K562 (cell line): Measurements from ENCODE around the gene USH2A. TPM values are rescaled to one million over a fixed set of nuclear protein-coding genes. Genes with fewer than 3 reads are reported as not detected.

Experiments used
- ATAC-seq: fragments of 200-7000 bp; cut with Tn5 transposase; 3 replicates; pipeline ENCODE4 v1.9.1; 2020; ENCODE audit warnings: moderate library complexity
- BruUV-seq: library from RNA; stranded (reverse); fragments of 400-500 nt; replicated peaks from 2 replicates; lab custom pipeline; 2021; lab: Mats Ljungman, UMichigan
- CTCF ChIA-PET: fragments of 300-600 bp; formaldehyde crosslinking; extraction: SDS; loops from one replicate; lab custom pipeline; 2021; ENCODE audit warnings: low intra/inter-chr PET ratio; lab: Yijun Ruan, JAX
- POLR2A ChIA-PET: fragments of 300-600, 350-650 bp; sonication (Branson Sonifier 250); formaldehyde crosslinking; extraction: SDS; loops from one replicate; lab custom pipeline; 2021; ENCODE audit warnings: antibody characterized with exemption, inconsistent platforms; lab: Yijun Ruan, JAX
- DNase-seq, 4 experiments: peaks; one replicate each; pipeline versions ENCODE4 v3.0.0 to v3.0.0-alpha.2; 2011 to 2018; ENCODE audit warnings: low spot score in 3 of 4, mixed read lengths in 3 of 4; ENCODE audit errors: extremely low read depth in 1 of 4
- FAIRE-seq: peaks from 2 replicates; lab custom pipeline; 2011; peaks lifted over from hg19 to GRCh38; lab: Jason Lieb, UNC
- H2AFZ ChIP-seq: 2 replicates; pipeline ENCODE4 v1.6.0; 2011; ENCODE audit warnings: low read depth, low read length, control low read depth, inconsistent platforms
- H3K27ac ChIP-seq: fragments of 200-600 bp; 3 replicates; pipeline ENCODE4 v1.8.0; 2011; ENCODE audit warnings: low read depth, mild to moderate bottlenecking, control low read depth, inconsistent platforms, low read length, moderate library complexity, mixed read lengths; ENCODE audit errors: extremely low read depth
- H3K27me3 ChIP-seq, 2 experiments: fragments of 300-600 bp in 1 of 2; 2 replicates in 1 of 2; 3 replicates in 1 of 2; pipeline versions ENCODE4 v1.6.0 to v1.8.0; 2011; ENCODE audit warnings: inconsistent platforms in 2 of 2, low read length in 2 of 2, mild to moderate bottlenecking in 1 of 2, mixed read lengths in 1 of 2, moderate library complexity in 1 of 2; ENCODE audit not compliant: control insufficient read depth in 2 of 2, insufficient read depth in 2 of 2
- H3K36me3 ChIP-seq: fragments of 300-600 bp; 3 replicates; pipeline ENCODE4 v1.8.0; 2011; ENCODE audit warnings: mild to moderate bottlenecking, low read length, inconsistent platforms; ENCODE audit not compliant: control insufficient read depth, insufficient read depth
- H3K4me1 ChIP-seq, 2 experiments: fragments of 200-600 bp in 1 of 2; replicated peaks in 1 of 2; 2 replicates in 1 of 2; 3 replicates in 1 of 2; pipeline versions ENCODE4 v1.5.1 to v1.8.0; 2011; ENCODE audit warnings: inconsistent platforms in 2 of 2, low read length in 2 of 2, mild to moderate bottlenecking in 1 of 2, mixed read lengths in 1 of 2, moderate library complexity in 1 of 2; ENCODE audit not compliant: control insufficient read depth in 2 of 2, insufficient read depth in 2 of 2
- H3K4me2 ChIP-seq: 2 replicates; pipeline ENCODE4 v1.6.1; 2011; ENCODE audit warnings: low read length, control low read depth, inconsistent platforms, mixed read lengths; ENCODE audit not compliant: insufficient read depth
- H3K4me3 ChIP-seq: fragments of 200-600 bp; sonication (generic), shearing (Covaris generic); 2 replicates; pipeline ENCODE4 v1.5.1; 2016; ENCODE audit warnings: control low read depth, inconsistent platforms
- H3K79me2 ChIP-seq: fragments of 200-600 bp; 3 replicates; pipeline ENCODE4 v1.8.0; 2011; ENCODE audit warnings: low read length, inconsistent platforms; ENCODE audit not compliant: control insufficient read depth, insufficient read depth
- H3K9ac ChIP-seq, 2 experiments: 2 replicates each; pipeline versions ENCODE4 v1.6.0 to v1.6.1; 2011; ENCODE audit warnings: low read depth in 2 of 2, low read length in 2 of 2, control low read depth in 1 of 2, inconsistent platforms in 1 of 2, mild to moderate bottlenecking in 1 of 2, mixed read lengths in 1 of 2; ENCODE audit not compliant: insufficient read depth in 1 of 2
- H3K9me1 ChIP-seq: one replicate; pipeline ENCODE4 v1.6.0; 2011; ENCODE audit warnings: inconsistent platforms, mild to moderate bottlenecking, low read length, moderate library complexity; ENCODE audit not compliant: control insufficient read depth, insufficient read depth
- H3K9me3 ChIP-seq: replicated peaks from 2 replicates; pipeline ENCODE4 v1.5.1; 2011; ENCODE audit warnings: low read depth, low read length, inconsistent platforms; ENCODE audit not compliant: control insufficient read depth, insufficient read depth
- H4K20me1 ChIP-seq: replicated peaks from 2 replicates; pipeline ENCODE4 v1.6.1; 2011; ENCODE audit warnings: low read length, inconsistent platforms, mixed read lengths; ENCODE audit not compliant: control insufficient read depth, insufficient read depth
- BCOR ChIP-seq: fragments of 450-650 bp; IDR thresholded peaks from 2 replicates; pipeline ENCODE4 v1.6.1; 2016
- BDP1 ChIP-seq: IDR thresholded peaks from 3 replicates; pipeline ENCODE4 v1.6.1; 2011; ENCODE audit not compliant: insufficient read length, insufficient read depth
- CREBBP ChIP-seq: IDR thresholded peaks from one replicate; pipeline ENCODE4 v1.6.1; 2012; ENCODE audit warnings: low read depth, mild to moderate bottlenecking, control low read depth, inconsistent platforms, low read length
- E2F4 ChIP-seq: sonication (generic); formaldehyde crosslinking; IDR thresholded peaks from 2 replicates; pipeline ENCODE4 v1.8.0; 2022; ENCODE audit warnings: mild to moderate bottlenecking, low read depth, missing genetic modification reagents
- FUS ChIP-seq: fragments of 200-400 bp; formaldehyde crosslinking; optimal IDR thresholded peaks from 2 replicates; pipeline ENCODE3; 2017; ENCODE audit warnings: low read depth, low read length
- HMG20A ChIP-seq: fragments of 450-650 bp; formaldehyde crosslinking; conservative IDR thresholded peaks from 2 replicates; pipeline ENCODE4 v1.4.0; 2020; ENCODE audit warnings: mild to moderate bottlenecking, mixed read lengths
- HMGXB4 ChIP-seq: sonication (generic); formaldehyde crosslinking; IDR thresholded peaks from 2 replicates; pipeline ENCODE4 v1.8.1; 2023; ENCODE audit warnings: mild to moderate bottlenecking, missing genetic modification reagents
- ILK ChIP-seq: fragments of 450-650 bp; IDR thresholded peaks from 2 replicates; pipeline ENCODE4 v1.6.1; 2016; ENCODE audit warnings: missing genetic modification characterization, low read depth, mild to moderate bottlenecking, missing compliant biosample characterization, moderate library complexity, borderline replicate concordance
- NFE2L1 ChIP-seq: fragments of 450-650 bp; IDR thresholded peaks from 2 replicates; pipeline ENCODE4 v1.6.1; 2016; ENCODE audit warnings: missing genetic modification characterization, low read depth, mild to moderate bottlenecking, missing compliant biosample characterization, moderate library complexity, borderline replicate concordance
- PATZ1 ChIP-seq: fragments of 250-450 bp; sonication (Bioruptor Pico); IDR thresholded peaks from 2 replicates; pipeline ENCODE4 v1.5.0; 2020; ENCODE audit warnings: mild to moderate bottlenecking, borderline replicate concordance
- SMAD2 ChIP-seq: fragments of 150-350 bp; IDR thresholded peaks from 2 replicates; pipeline ENCODE4 v1.6.1; 2014; ENCODE audit warnings: low read depth, mild to moderate bottlenecking, low read length
- ZNF584 ChIP-seq: fragments of 200-800 bp; sonication (Bioruptor generic); IDR thresholded peaks from 2 replicates; pipeline ENCODE4 v1.6.1; 2016; ENCODE audit warnings: low read depth, mild to moderate bottlenecking, missing genetic modification characterization, missing compliant biosample characterization
- WGBS: fragments of 100-300 bp; shearing (Covaris generic); methylation state at CpG from one replicate; pipeline ENCODE4 v1.1.6; 2016; ENCODE audit warnings: low coverage, mixed read lengths; ENCODE audit not compliant: insufficient coverage; ENCODE audit errors: missing lambda C conversion rate; 5-methylcytosine and 5-hydroxymethylcytosine counted together
- in situ Hi-C: fragments of 300-500 bp; cut with MboI; formaldehyde crosslinking; loops from 4 replicates; pipeline ENCODE4 v1.15.0; 2018; ENCODE audit warnings: inconsistent platforms, mixed read lengths
- intact Hi-C: fragments of 100-400 bp; cut with micrococcal nuclease; formaldehyde crosslinking; loops from 2 replicates; pipeline ENCODE4 v1.14.2; 2022
- polyA plus RNA-seq, 8 experiments: library from polyadenylated mRNA; depleted of rRNA in 4 of 8; stranded (reverse) in 5 of 8; unstranded in 3 of 8; fragments of >200 nt; fragmentation: Nextera tagmentation in 2 of 8; fragmentation: Illumina TruSeq in 1 of 8; extraction: Ambion mirVana in 2 of 8; extraction: Trizol in 1 of 8; gene quantifications; 2 replicates each; pipeline versions ENCODE4 v1.2.1 to v1.2.3, GENCODE V29; 2011 to 2014; ENCODE audit warnings: inconsistent platforms in 1 of 8, missing spikeins in 1 of 8
- total RNA-seq, 7 experiments: library from RNA; depleted of rRNA in 6 of 7; stranded (reverse); fragments of >200 nt in 6 of 7; fragmentation: Illumina TruSeq in 2 of 7; extraction: Trizol in 2 of 7; gene quantifications; 2 replicates each; pipeline versions ENCODE4 v1.2.1 to v1.2.3, GENCODE V29; 2011 to 2021; ENCODE audit warnings: low replicate concordance in 1 of 7

Gene USH2A
- total and polyA plus RNA-seq, 9 of the 15 experiments (the other 6 are each of a cell fraction or from before 2014, with no cell fraction given): under 0.01 TPM; not detected in 7

GRCh38 chr1:216073793-216074595, 349.3 kb downstream of the USH2A start:
- DNase-seq (no peak), ATAC-seq (no peak), FAIRE-seq (no peak)
- Histone ChIP-seq H2AFZ (no peak overlapping the region), H3K9me3 (no peaks in the 10 kb centered on the region), H4K20me1 (no peaks in the 10 kb centered on the region), H3K4me2 (no peak overlapping the region), H3K9ac (no peak overlapping the region), H3K27me3 (no peaks in the 10 kb centered on the region), H3K9me1 (no peaks in the 10 kb centered on the region), H3K36me3 (no peaks in the 10 kb centered on the region), H3K4me3 (no peak overlapping the region), H3K27ac (no peak overlapping the region), H3K4me1 (no peaks in the 10 kb centered on the region), H3K79me2 (no peaks in the 10 kb centered on the region)
- under 1% methylated on average over 8 of the region's 8 CpGs for WGBS
- ChIA-PET POLR2A (no interaction called here), CTCF (no interaction called here)
- in situ Hi-C loops (no loop called here), intact Hi-C loops (no loop called here)
- BruUV-seq: no TSS peak
- TF ChIP-seq ZNF584 (CRISPR knock-in tag) (no peak), FUS (no peak), SMAD2 (no peak), HMGXB4 (CRISPR knock-in tag) (no peak), E2F4 (CRISPR knock-in tag) (no peak), BCOR (no peak), PATZ1 (no peak), NFE2L1 (tag) (no peak), ILK (tag) (no peak), BDP1 (no peak), CREBBP (no peak), HMG20A (CRISPR knock-in tag) (no peak)
- TF ChIP-seq, all 486 proteins: peak for 0
